PC-3 (cell line): ENCODE measurements around the gene ARHGEF3. TPM values are rescaled to one million over a fixed set of nuclear protein-coding genes. Genes with fewer than 3 reads are reported as not detected.

Experiments used
- ATAC-seq: fragments of 200-7000 bp; cut with Tn5 transposase; 2 replicates; pipeline ENCODE4 v1.9.1; 2020; ENCODE audit warnings: mild to moderate bottlenecking, moderate library complexity
- BruUV-seq: library from RNA; stranded (reverse); fragments of 400-500 nt; replicated peaks from 2 replicates; lab custom pipeline; 2021; lab: Mats Ljungman, UMichigan
- CTCF ChIA-PET: fragments of 300-600 bp; sonication (Branson Sonifier 250); formaldehyde crosslinking; loops from one replicate; lab custom pipeline; 2022; ENCODE audit warnings: antibody characterized with exemption; lab: Charles Lee
- POLR2A ChIA-PET: fragments of 300-600 bp; sonication (Branson Sonifier 250); formaldehyde crosslinking; loops from one replicate; lab custom pipeline; 2022; ENCODE audit warnings: antibody characterized with exemption; ENCODE audit not compliant: unreplicated experiment; lab: Charles Lee
- DNase-seq: peaks from one replicate; pipeline ENCODE4 v3.0.0-alpha.2; 2015
- H2AFZ ChIP-seq: fragments of 300-600 bp; sonication (generic); 2 replicates; pipeline ENCODE4 v1.6.0; 2016; ENCODE audit warnings: antibody characterized with exemption, low read length
- H3F3A ChIP-seq: fragments of 300-600 bp; sonication (generic); one replicate; pipeline ENCODE4 v1.6.0; 2017; ENCODE audit warnings: antibody characterized with exemption, low read length, control low read depth, mild to moderate bottlenecking; ENCODE audit not compliant: unreplicated experiment
- H3K27ac ChIP-seq: fragments of 300-600 bp; sonication (generic); 2 replicates; pipeline ENCODE4 v1.5.1; 2016; ENCODE audit warnings: mild to moderate bottlenecking, low read length
- H3K27me3 ChIP-seq: fragments of 300-600 bp; sonication (generic); 2 replicates; pipeline ENCODE4 v1.6.1; 2016; ENCODE audit warnings: low read length, mixed read lengths
- H3K36me3 ChIP-seq: fragments of 300-600 bp; sonication (generic); 2 replicates; pipeline ENCODE4 v1.6.1; 2016; ENCODE audit warnings: low read depth, mixed run types, low read length, mixed read lengths
- H3K4me1 ChIP-seq: fragments of 300-600 bp; sonication (generic); 2 replicates; pipeline ENCODE4 v1.5.1; 2016; ENCODE audit warnings: low read length; ENCODE audit not compliant: insufficient read depth
- H3K4me2 ChIP-seq: fragments of 300-600 bp; sonication (generic); 2 replicates; pipeline ENCODE4 v1.6.0; 2016; ENCODE audit warnings: low read length
- H3K4me3 ChIP-seq: fragments of 300-600 bp; sonication (generic); 2 replicates; pipeline ENCODE4 v1.5.1; 2016; ENCODE audit warnings: mild to moderate bottlenecking, low read length, mixed read lengths
- H3K79me2 ChIP-seq: fragments of 300-600 bp; sonication (generic); 2 replicates; pipeline ENCODE4 v1.6.1; 2017; ENCODE audit warnings: low read length, mixed read lengths
- H3K9ac ChIP-seq: fragments of 300-600 bp; sonication (generic); 2 replicates; pipeline ENCODE4 v1.6.0; 2016; ENCODE audit warnings: mild to moderate bottlenecking, low read length
- H3K9me2 ChIP-seq: fragments of 300-600 bp; sonication (generic); replicated peaks from 2 replicates; pipeline ENCODE4 v1.6.1; 2016; ENCODE audit warnings: mixed run types, low read length, mixed read lengths
- H3K9me3 ChIP-seq: fragments of 300-600 bp; sonication (generic); 2 replicates; pipeline ENCODE4 v1.6.1; 2016; ENCODE audit warnings: low read length, mixed read lengths
- H4K20me1 ChIP-seq: fragments of 300-600 bp; sonication (generic); 2 replicates; pipeline ENCODE4 v1.6.1; 2016; ENCODE audit warnings: low read length, mixed read lengths
- CTCF ChIP-seq: fragments of 300-600 bp; sonication (generic); conservative IDR thresholded peaks from 2 replicates; pipeline ENCODE4 v1.5.1; 2017; ENCODE audit warnings: antibody characterized with exemption, low read depth, mild to moderate bottlenecking, low read length
- EZH2 ChIP-seq: fragments of 300-600 bp; sonication (generic); IDR thresholded peaks from one replicate; pipeline ENCODE4 v1.6.1; 2017; ENCODE audit warnings: antibody characterized with exemption, mild to moderate bottlenecking, low read length; ENCODE audit not compliant: unreplicated experiment
- EZH2phosphoT487 ChIP-seq: fragments of 300-600 bp; sonication (generic); IDR thresholded peaks from 2 replicates; pipeline ENCODE4 v1.6.1; 2018; ENCODE audit warnings: mild to moderate bottlenecking, antibody characterized with exemption, low read length, borderline replicate concordance
- intact Hi-C: fragments of 100-400 bp; cut with micrococcal nuclease; formaldehyde crosslinking; loops from 2 replicates; pipeline ENCODE4 v1.9.0; 2023
- total RNA-seq: library from RNA; depleted of rRNA; stranded (reverse); fragments of >200 nt; gene quantifications from 2 replicates; pipeline ENCODE4 v1.2.3, GENCODE V29; 2014

The ARHGEF3 gene
- total RNA-seq, 1 experiment from 2014 or later, result 8.7 TPM

GRCh38 chr3:56748663-56749231, 53.0 kb downstream of the ARHGEF3 start:
- ATAC-seq (no peak), DNase-seq (no peak)
- no peaks in the 10 kb centered on the region for H4K20me1 ChIP-seq
- no peaks in the 10 kb centered on the region for H3K79me2 ChIP-seq
- TF ChIP-seq EZH2, result no peak
- TF ChIP-seq EZH2phosphoT487, result no peak
- TF ChIP-seq CTCF, result no peak
- no peaks in the 10 kb centered on the region for H3K9me3 ChIP-seq
- POLR2A ChIA-PET, result no interaction called here
- H3K9ac ChIP-seq, result no peak overlapping the region
- H3F3A ChIP-seq, result no peaks in the 10 kb centered on the region
- H3K4me2 ChIP-seq, result no peak overlapping the region
- H3K4me1 ChIP-seq, result no peaks in the 10 kb centered on the region
- no peaks in the 10 kb centered on the region for H3K9me2 ChIP-seq
- BruUV-seq, result no TSS peak
- no peak overlapping the region for H3K4me3 ChIP-seq
- H3K36me3 ChIP-seq, result peaks cover 9% of the 10 kb centered on the region; the same call in 1 of the 2 replicates
- H2AFZ ChIP-seq, result no peak overlapping the region
- CTCF ChIA-PET, result no interaction called here
- no peak overlapping the region for H3K27ac ChIP-seq
- no peaks in the 10 kb centered on the region for H3K27me3 ChIP-seq
- intact Hi-C loops, result no loop called here

- CTCF ChIA-PET, result no interaction called here
- Histone ChIP-seq H4K20me1 (no peaks in the 10 kb centered on the region), H3K27me3 (no peaks in the 10 kb centered on the region), H3K4me3 (no peak overlapping the region), H3F3A (no peaks in the 10 kb centered on the region), H3K9me3 (no peaks in the 10 kb centered on the region), H3K79me2 (no peaks in the 10 kb centered on the region), H3K4me1 (no peaks in the 10 kb centered on the region), H3K36me3 (peaks cover 9% of the 10 kb centered on the region; the same call in 1 of the 2 replicates), H2AFZ (no peak overlapping the region), H3K9ac (no peak overlapping the region), H3K9me2 (no peaks in the 10 kb centered on the region), H3K27ac (no peak overlapping the region), H3K4me2 (no peak overlapping the region)
- POLR2A ChIA-PET, result no interaction called here
- DNase-seq, result no peak
- TF ChIP-seq EZH2phosphoT487 (no peak), EZH2 (no peak), CTCF (no peak)
- BruUV-seq, result no TSS peak
- intact Hi-C loops, result no loop called here
- no peak for ATAC-seq
Measured at GRCh38 chr3:56747150-56747549, 54.6 kb downstream of the ARHGEF3 start.

- TF ChIP-seq CTCF (no peak), EZH2 (no peak), EZH2phosphoT487 (no peak)
- Histone ChIP-seq H3K9me3 (no peaks in the 10 kb centered on the region), H3F3A (no peaks in the 10 kb centered on the region), H3K36me3 (no peaks in the 10 kb centered on the region), H3K79me2 (no peaks in the 10 kb centered on the region), H4K20me1 (no peaks in the 10 kb centered on the region), H3K27me3 (no peaks in the 10 kb centered on the region), H3K27ac (no peak overlapping the region), H3K4me1 (no peaks in the 10 kb centered on the region), H3K9me2 (no peaks in the 10 kb centered on the region), H2AFZ (no peak overlapping the region), H3K9ac (no peak overlapping the region), H3K4me2 (no peak overlapping the region), H3K4me3 (no peak overlapping the region)
- intact Hi-C loops, result no loop called here
- ChIA-PET CTCF (no interaction called here), POLR2A (no interaction called here)
- ATAC-seq (no peak), DNase-seq (no peak)
- no TSS peak for BruUV-seq
Measured at GRCh38 chr3:56744016-56744415, 57.7 kb downstream of the ARHGEF3 start.
